ENCODE results near the gene KCNJ6. TPM values are rescaled to one million over a fixed set of nuclear protein-coding genes. Genes with fewer than 3 reads are reported as not detected.
"Not testable (repeated sequence)": the region's sequence is repeated elsewhere in the genome, so short reads cannot be mapped to it uniquely, and the experiment has no call there.

Gene KCNJ6
- total and polyA plus RNA-seq, 2 experiments from 2014 or later, result not detected

GRCh38 chr21:37936010-37936785 is 19.9 kb upstream of the KCNJ6 start:
- DNase-seq (ENCODE audit: low read depth in 1 of 2, low spot score in 1 of 2), result no peak
- no peaks in the 10 kb centered on the region for H3K4me1 ChIP-seq (ENCODE audit: low read depth)
- TF ChIP-seq CTCF (IDR thresholded peaks at IDR 0.05; ENCODE audit: low read depth, low read length), result no peak
- no peaks in the 10 kb centered on the region for H3K36me3 ChIP-seq
- H3K27me3 ChIP-seq, result no peaks in the 10 kb centered on the region
- H3K9me3 ChIP-seq (ENCODE audit: low read depth), result no peaks in the 10 kb centered on the region
- H3K4me3 ChIP-seq, result no peak overlapping the region
- H3K27ac ChIP-seq, result no peak overlapping the region

GRCh38 chr21:37932936-37933335 is 16.7 kb upstream of the KCNJ6 start:
- Histone ChIP-seq H3K4me3 (no peak overlapping the region), H3K27ac (no peak overlapping the region), H3K36me3 (no peaks in the 10 kb centered on the region), H3K9me3 (ENCODE audit: low read depth) (no peaks in the 10 kb centered on the region), H3K4me1 (ENCODE audit: low read depth) (no peaks in the 10 kb centered on the region), H3K27me3 (no peaks in the 10 kb centered on the region)
- no peak for TF ChIP-seq CTCF (IDR thresholded peaks at IDR 0.05; ENCODE audit: low read depth, low read length)
- DNase-seq (ENCODE audit: low read depth in 1 of 2, low spot score in 1 of 2), result no peak

- no peaks in the 10 kb centered on the region for H3K9me3 ChIP-seq (ENCODE audit: low read depth)
- DNase-seq (ENCODE audit: low read depth in 1 of 2, low spot score in 1 of 2), result no peak
- H3K4me1 ChIP-seq (ENCODE audit: low read depth), result no peaks in the 10 kb centered on the region
- no peak overlapping the region for H3K4me3 ChIP-seq
- no peaks in the 10 kb centered on the region for H3K27me3 ChIP-seq
- no peak for TF ChIP-seq CTCF (IDR thresholded peaks at IDR 0.05; ENCODE audit: low read depth, low read length)
- no peak overlapping the region for H3K27ac ChIP-seq
- no peaks in the 10 kb centered on the region for H3K36me3 ChIP-seq
Measured at GRCh38 chr21:37927711-37928110, 11.5 kb upstream of the KCNJ6 start.

GRCh38 chr21:37921091-37921490 is 4.8 kb upstream of the KCNJ6 start:
- no peak for TF ChIP-seq CTCF (IDR thresholded peaks at IDR 0.05; ENCODE audit: low read depth, low read length)
- Histone ChIP-seq H3K9me3 (ENCODE audit: low read depth) (no peaks in the 10 kb centered on the region), H3K4me1 (ENCODE audit: low read depth) (no peaks in the 10 kb centered on the region), H3K27me3 (peaks cover 7% of the 10 kb centered on the region), H3K4me3 (no peak overlapping the region), H3K27ac (no peak overlapping the region), H3K36me3 (no peaks in the 10 kb centered on the region)
- peak in 1 of 2 donors; percentile 12 for DNase-seq (ENCODE audit: low read depth in 1 of 2, low spot score in 1 of 2)

GRCh38 chr21:37920302-37920701 is 4.0 kb upstream of the KCNJ6 start:
- not testable (repeated sequence) for H3K36me3 ChIP-seq; H3K4me1 ChIP-seq (ENCODE audit: low read depth); DNase-seq (ENCODE audit: low read depth in 1 of 2, low spot score in 1 of 2); H3K4me3 ChIP-seq; H3K9me3 ChIP-seq (ENCODE audit: low read depth); H3K27ac ChIP-seq
- peaks cover 15% of the 10 kb centered on the region for H3K27me3 ChIP-seq

- Histone ChIP-seq H3K36me3 (no peaks in the 10 kb centered on the region), H3K4me3 (no peak overlapping the region), H3K27me3 (peaks cover 35% of the 10 kb centered on the region), H3K27ac (no peak overlapping the region), H3K4me1 (ENCODE audit: low read depth) (no peaks in the 10 kb centered on the region), H3K9me3 (ENCODE audit: low read depth) (no peaks in the 10 kb centered on the region)
- DNase-seq (ENCODE audit: low read depth in 1 of 2, low spot score in 1 of 2), result peak in 1 of 2 donors; percentile 37
- no peak for TF ChIP-seq CTCF (IDR thresholded peaks at IDR 0.05; ENCODE audit: low read depth, low read length)
Measured at GRCh38 chr21:37917612-37918011, 1.4 kb upstream of the KCNJ6 start.
